ENCODE measurements around the gene HACE1.

DNA sequence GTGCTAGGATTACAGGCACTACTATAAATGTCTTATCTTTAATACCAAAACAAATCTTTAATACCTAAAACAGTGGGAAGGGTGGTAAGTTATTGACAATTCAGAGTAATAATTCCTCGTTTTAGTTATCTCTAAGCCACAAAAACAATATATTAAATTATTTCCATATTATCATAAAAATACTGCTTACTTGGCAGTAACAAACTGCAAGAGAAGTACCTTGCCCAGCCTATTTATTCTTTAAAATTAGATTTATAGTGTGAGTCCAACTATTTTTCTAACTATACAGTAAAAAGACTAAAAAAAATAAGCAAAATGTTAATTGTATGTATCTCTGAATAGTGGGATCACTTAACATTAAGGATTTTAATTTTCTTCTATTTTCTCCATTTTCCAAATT lies 123.2 kb downstream of the HACE1 start:
- TF ChIP-seq, protein P1, sequence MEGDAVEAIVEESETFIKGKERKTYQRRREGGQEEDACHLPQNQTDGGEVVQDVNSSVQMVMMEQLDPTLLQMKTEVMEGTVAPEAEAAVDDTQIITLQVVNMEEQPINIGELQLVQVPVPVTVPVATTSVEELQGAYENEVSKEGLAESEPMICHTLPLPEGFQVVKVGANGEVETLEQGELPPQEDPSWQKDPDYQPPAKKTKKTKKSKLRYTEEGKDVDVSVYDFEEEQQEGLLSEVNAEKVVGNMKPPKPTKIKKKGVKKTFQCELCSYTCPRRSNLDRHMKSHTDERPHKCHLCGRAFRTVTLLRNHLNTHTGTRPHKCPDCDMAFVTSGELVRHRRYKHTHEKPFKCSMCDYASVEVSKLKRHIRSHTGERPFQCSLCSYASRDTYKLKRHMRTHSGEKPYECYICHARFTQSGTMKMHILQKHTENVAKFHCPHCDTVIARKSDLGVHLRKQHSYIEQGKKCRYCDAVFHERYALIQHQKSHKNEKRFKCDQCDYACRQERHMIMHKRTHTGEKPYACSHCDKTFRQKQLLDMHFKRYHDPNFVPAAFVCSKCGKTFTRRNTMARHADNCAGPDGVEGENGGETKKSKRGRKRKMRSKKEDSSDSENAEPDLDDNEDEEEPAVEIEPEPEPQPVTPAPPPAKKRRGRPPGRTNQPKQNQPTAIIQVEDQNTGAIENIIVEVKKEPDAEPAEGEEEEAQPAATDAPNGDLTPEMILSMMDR (IDR thresholded peaks at IDR 0.05 in 4 of 5, conservative IDR thresholded peaks at IDR 0.05 in 1 of 5) = no peak
- TF ChIP-seq POLR2A (IDR thresholded peaks at IDR 0.05) = no peak

All from gastrocnemius medialis (tissue), 4 donors.